HEK293T (cell line): ENCODE data around the gene ERI3.

Experiments
- ARNT ChIP-seq: fragments of 450-650 bp; IDR thresholded peaks from 2 replicates; pipeline ENCODE4 v1.6.1; 2017; ENCODE audit warnings: mild to moderate bottlenecking
- BHLHE40 ChIP-seq: fragments of 450-650 bp; IDR thresholded peaks from 2 replicates; pipeline ENCODE4 v1.6.1; 2016; ENCODE audit warnings: mild to moderate bottlenecking, moderate library complexity, borderline replicate concordance
- ELF4 ChIP-seq: fragments of 450-650 bp; IDR thresholded peaks from 2 replicates; pipeline ENCODE4 v1.6.1; 2017; ENCODE audit warnings: antibody characterized with exemption
- FOXA1 ChIP-seq: fragments of 450-650 bp; IDR thresholded peaks from 2 replicates; pipeline ENCODE4 v1.6.1; 2016; ENCODE audit warnings: mild to moderate bottlenecking
- HDGF ChIP-seq: fragments of 450-650 bp; IDR thresholded peaks from 2 replicates; pipeline ENCODE4 v1.6.1; 2017; ENCODE audit warnings: antibody characterized with exemption, borderline replicate concordance
- NFRKB ChIP-seq: fragments of 450-650 bp; IDR thresholded peaks from 2 replicates; pipeline ENCODE4 v1.6.1; 2016; ENCODE audit warnings: mild to moderate bottlenecking, moderate library complexity
- SP1 ChIP-seq: fragments of 450-650 bp; IDR thresholded peaks from 2 replicates; pipeline ENCODE4 v1.6.1; 2017
- SUZ12 ChIP-seq: fragments of 450-650 bp; IDR thresholded peaks from 2 replicates; pipeline ENCODE4 v1.6.1; 2016; ENCODE audit warnings: mild to moderate bottlenecking
- ZNF384 ChIP-seq: fragments of 450-650 bp; IDR thresholded peaks from 2 replicates; pipeline ENCODE4 v1.6.1; 2016

DNA sequence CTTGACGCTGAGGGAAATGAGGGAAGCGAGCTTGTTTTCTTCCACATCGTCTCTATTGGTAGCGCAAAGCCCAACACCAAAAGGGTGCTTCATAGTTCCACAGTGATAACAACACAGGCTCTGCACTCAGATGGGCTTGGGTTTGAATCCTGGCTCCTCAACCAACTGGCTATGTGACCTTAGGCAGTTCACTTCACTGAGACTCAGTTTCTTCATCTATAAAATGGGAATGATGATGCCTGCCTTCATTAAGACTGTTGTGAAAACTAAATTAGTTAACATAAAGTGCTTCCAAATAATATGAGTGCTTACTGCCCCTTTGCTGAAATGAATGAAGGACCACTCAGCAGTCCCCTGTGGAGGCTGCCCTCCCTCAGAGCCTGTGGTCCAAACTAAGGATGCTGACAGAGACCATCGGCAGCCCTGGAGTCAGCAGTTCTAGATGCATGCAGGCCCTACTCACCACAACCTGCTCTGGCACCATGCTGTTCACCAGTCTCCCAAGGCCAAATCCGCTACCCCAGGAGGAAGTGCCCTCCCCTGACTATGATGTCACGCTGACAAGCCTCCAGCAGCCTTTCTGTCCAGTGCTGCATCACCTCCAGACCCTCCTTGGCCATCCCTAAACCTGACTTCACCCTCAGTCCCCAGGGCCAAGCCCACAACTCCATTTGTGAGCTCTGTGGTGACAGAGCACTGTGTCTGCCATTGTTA, 111.1 kb downstream of the ERI3 start:
- no peak for TF ChIP-seq SP1
- no peak for TF ChIP-seq ARNT
- no peak for TF ChIP-seq ZNF384
- no peak for TF ChIP-seq FOXA1
- no peak for TF ChIP-seq BHLHE40
- TF ChIP-seq ELF4, result no peak
- no peak for TF ChIP-seq HDGF
- TF ChIP-seq NFRKB, result no peak
- no peak for TF ChIP-seq SUZ12
